Bone marrow (tissue), 2 donors: ENCODE data around the gene DNASE1L1.
A peak's percentile ranks its signal among the peaks of the same experiment; 100 is the strongest.

Experiments
- DNase-seq, 2 donors: peaks; one replicate each; lab custom pipeline; 2025; lab: John Stamatoyannopoulos, UW

The DNASE1L1 gene

DNA sequence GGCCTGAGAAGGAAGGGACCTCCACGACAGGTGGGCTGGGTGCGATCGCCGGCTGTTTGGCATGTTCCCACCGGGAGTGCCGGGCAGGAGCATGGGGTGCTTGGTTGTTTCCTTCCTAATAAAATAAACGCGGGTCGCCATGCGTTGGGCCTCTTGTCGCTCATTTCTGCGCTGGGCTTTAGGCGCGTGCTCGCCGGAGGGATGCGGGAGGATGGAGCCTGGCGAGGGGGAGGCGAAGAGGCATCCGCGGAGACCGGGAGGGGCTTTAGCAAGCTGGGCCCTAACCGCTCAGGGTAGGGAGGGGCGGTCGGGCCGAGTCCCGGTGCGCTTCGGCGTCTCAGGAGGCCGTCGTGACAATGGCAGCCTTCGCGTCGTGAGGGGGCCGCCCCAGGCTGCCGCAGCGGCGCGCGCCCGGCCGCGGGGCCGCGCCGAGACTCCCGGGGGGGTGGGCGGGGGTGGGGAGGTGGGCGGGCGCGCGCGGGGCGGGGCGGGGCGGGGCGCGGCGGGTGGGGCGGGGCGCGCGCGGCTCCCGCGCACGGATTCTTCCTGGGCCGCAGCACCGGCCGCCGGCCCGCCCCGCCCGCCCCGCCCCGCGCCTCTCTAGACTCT is 27.4 kb upstream of the DNASE1L1 start:
- DNase-seq: peak in 1 of 2 donors; percentile 13

DNA sequence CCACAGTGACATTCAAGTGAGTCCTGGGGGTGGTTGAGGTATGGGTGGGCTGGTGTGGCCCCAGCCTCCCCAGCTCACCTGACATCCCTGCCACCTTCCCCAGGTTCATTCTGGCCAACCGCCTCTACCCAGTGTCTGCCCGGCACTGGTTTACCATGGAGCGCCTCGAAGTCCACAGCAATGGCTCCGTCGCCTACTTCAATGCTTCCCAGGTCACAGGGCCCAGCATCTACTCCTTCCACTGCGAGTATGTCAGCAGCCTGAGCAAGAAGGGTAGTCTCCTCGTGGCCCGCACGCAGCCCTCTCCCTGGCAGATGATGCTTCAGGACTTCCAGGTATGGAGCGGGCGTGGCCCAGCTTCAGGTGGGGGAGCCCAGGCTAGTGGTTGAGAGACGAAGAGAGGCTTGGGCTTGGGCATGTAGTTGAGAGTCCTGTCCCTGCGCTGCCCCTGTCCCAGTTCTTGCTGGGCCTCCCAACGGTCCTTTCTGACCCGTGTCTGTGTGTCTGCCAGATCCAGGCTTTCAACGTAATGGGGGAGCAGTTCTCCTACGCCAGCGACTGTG is 26.2 kb upstream of the DNASE1L1 start:
- DNase-seq: no peak

DNA sequence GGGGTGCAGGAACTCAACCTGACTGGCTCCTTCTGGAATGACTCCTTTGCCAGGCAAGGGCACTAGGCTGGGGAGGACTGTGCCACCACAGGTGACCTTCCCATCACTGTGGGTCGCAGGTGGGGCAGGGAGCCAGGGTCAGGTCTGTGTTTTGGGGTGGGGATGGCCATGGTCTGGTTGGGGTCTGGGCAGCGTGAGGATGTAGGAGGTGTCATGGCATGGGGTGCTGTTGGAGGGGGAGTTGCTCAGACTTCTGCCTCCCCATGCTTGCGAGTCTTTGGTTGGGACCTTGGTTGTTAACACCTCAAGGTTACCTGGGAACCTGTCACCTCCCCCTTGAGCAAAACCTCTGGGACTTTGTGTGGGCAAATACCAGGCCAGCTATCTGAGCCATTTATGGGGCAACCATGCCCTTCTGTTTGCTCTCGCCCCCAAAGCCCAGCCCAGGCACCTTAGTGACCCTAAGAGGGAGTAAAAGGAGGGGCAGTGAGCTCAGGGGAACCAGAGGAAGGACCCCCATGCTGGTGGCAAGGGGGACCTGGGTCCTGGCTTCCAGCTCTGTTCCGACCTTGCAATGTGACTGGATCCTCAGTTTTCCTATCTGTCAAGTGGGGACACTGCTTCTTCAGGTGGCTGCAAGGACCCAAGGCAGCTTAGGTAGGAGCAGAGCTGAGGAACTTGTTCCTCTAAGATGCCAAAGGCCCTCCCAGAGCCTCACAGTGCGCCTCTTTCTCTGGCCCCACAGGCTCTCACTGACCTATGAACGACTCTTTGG is 25.5 kb upstream of the DNASE1L1 start:
- no peak for DNase-seq

DNA sequence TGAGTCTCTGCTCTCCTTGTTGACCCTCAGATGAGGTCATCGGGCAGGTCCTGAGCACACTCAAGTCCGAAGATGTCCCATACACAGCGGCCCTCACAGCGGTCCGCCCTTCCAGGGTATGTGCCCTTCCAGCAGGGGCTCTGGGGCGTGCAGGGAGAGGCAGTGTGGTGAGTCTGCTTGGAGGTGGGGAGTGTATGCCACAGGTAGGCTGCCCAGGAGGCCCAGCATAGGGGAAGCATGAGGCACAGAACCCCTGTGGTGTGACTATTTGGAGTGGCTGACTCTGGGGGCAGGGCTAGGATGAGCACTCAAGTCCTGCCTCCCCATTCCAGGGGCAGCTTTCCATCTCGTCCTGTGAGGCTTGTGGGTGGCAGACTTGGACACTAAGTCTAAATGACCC is 24.6 kb upstream of the DNASE1L1 start:
- no peak for DNase-seq

DNA sequence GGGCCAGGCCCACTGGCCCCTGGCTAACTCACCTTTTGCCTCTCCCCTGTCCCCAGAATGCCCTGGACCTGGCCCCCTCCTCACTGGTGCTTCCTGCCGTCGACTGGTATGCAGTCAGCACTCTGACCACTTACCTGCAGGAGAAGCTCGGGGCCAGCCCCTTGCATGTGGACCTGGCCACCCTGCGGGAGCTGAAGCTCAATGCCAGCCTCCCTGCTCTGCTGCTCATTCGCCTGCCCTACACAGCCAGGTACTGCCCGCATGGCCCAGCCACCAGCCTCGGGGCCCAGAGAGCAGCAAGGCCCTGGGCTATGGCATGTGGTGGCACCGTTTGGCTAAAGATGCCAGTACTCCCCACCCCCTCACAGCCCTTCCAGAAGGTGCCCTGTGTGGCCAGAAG is 23.2 kb upstream of the DNASE1L1 start:
- DNase-seq: no peak

DNA sequence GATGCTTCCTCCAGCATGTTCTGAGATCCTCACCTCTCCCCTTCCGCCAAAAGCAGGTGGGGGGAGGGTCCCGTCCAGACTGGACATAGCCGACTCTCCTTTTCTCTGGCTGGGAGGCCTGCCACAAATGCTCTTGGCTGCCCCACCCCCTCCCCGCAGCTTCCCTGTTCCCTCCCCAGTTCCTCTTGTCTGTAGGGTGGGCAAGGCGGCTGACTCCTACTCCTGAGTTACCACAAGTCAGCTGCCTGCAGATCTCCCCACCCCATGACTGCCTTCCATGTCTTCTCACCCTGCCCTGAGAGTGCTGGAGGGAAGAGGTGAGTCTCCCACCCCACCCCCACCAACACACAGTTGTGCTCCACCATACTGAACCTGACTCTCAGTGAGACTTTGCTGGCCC is 22.3 kb upstream of the DNASE1L1 start:
- peak; percentile 20 to 26 for DNase-seq

DNA sequence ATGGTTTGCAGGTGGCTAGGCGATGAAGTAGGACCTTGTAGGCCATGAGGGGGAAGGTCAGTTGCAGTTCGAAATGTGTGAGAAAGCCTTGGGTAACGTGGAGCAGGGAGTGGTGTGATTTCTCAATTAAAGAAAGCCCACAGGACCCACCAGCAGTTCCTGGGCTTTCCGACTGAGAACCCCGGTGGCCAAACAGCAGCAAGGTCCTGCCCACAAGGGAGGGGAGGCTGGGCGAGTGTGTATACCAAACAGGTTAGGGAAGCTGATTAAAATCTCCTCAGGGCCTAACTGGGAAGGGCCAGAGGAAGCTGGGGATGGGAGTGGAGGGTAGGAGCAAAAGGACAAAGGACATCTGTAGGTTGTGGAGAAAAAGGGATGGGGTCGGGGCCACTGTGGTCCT is 21.9 kb upstream of the DNASE1L1 start:
- peak in 1 of 2 donors; percentile 20 for DNase-seq

DNA sequence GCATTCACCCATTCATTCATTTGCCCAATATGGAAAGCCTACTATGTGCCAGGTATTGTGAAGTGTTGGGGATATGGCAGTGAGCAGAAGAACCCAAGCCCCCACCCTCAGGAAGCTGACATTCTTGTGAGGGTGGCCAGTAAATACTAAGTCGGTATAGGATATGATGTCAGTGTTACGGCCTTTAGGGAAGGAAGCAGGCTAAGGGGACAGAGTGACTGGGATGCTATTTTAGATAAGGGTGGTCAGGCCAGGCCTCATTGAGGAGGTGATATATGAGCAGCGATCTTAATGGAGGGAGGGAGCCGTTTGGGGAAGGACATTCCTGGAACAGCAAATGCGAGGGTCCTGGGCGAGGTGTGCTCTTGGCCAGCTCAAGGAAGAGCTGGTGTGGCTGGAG is 21.4 kb upstream of the DNASE1L1 start:
- DNase-seq: no peak

DNA sequence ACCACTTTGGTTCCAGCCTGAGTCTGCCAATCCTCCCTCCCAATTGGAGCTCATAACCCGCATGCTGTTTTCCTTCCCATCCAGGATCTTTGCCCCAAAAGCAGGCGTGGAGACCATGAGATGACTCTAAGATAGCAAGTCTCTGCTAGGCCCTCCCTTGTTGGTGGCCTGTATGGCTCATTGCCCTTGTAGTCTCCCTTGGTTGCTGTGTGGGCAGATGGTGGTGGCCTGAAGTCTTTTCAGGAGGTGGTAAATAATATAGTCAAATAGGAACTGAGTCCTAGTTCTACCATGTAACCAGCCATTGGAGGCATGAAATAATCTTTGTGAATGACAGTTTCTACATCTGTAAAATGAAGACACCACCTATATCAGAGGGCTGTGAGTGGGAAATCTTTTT is 20.7 kb upstream of the DNASE1L1 start:
- no peak for DNase-seq

DNA sequence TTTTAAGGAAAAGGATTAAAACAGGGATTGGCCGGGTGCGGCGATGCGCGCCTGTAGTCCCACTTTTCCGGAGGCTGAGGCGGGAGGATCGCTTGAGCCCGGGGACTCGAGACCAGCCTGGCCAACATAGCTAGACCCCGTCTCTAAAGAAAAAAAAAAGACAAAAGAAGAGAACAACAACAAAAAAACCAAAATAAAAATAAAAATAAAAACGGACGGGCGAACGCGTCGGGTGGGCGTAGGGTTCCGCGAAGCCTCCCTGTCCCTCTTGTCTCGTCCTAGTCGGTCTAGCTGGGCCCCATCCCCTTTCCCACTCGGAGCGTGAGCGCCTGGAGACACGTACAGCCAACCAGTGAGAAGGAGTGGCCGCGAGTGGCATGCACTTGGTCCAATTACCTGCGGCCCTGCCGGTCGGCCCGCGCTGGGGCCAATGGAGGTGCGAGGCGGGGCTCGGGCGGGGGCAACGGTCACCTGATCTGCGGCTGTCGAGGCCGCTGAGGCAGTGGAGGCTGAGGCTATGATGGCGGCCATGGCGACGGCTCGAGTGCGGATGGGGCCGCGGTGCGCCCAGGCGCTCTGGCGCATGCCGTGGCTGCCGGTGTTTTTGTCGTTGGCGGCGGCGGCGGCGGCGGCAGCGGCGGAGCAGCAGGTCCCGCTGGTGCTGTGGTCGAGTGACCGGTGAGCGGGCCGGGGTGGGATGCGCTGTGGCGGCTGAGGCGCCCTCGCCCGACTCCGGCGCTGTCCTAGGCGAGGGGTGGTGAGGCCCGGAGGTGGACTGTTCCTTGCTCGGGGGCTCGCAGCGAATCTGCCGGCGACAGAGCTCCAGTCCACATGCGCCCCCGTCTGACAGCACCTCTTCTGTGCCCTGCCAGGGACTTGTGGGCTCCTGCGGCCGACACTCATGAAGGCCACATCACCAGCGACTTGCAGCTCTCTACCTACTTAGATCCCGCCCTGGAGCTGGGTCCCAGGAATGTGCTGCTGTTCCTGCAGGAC is 19.4 kb upstream of the DNASE1L1 start, which contains the start of gene ATP6AP1:
TSS of gene ATP6AP1 (plus strand) at position 502 of the 996 bp plus-strand sequence. CDS start at position 518, 16 bp downstream.
- peak; percentile 39 to 75 for DNase-seq

DNA sequence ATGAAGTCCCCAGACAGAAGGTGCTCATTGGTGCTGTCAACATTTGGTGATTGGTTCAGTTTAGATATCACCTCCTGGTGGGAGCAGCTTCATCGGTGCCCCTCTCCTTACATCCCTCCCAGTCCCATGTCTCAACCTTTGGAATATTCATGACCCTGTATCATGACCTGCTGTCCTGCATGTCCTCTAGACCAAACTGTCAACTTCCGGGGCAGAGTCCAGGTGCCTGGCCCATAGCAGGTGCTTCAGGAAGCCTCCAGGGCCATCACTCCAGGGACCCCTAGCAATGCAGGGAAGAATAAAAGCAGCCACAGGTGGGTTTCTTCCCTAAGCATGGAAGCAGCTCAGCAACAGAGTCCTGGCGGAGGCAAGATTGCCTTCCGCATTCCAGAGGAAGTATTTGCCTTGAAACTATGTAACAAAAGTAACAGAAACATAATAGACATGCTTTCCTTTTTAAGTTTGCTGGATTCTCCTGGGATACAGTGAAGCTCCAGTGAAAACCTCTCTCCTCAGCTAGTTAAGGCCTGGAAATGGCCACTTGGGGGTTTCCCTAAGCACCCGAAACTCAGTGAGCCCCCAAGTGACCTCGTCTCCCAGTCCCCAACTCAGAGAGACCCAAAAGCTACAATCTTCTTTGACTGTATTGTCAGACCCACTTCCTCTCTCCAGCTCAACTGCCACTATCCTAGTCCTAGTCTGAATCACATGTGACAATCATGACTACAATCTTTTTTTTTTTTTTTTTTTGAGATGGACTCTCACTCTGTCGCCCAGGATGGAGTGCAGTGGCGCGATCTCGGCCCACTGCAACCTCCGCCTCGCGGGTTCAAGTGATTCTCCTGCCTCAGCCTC is 18.1 kb upstream of the DNASE1L1 start:
- no peak for DNase-seq

DNA sequence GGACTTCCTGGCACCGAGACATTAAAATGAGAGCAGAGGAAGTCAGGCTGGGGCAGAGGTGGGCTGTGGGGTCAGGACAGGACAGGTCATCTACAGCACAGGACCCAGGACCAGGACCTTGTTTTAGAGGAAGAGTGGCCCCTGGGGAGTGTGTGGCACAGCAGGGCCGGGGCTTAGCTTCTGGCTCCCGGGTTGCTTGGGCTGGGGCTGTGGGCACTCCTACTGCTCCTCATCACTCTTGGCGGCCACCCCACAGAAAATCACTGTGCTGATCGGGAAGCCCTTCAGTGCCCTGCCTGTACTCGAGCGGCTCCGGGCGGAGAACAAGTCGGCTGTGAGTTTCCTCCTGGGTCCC is 11.3 kb upstream of the DNASE1L1 start:
- no peak for DNase-seq

DNA sequence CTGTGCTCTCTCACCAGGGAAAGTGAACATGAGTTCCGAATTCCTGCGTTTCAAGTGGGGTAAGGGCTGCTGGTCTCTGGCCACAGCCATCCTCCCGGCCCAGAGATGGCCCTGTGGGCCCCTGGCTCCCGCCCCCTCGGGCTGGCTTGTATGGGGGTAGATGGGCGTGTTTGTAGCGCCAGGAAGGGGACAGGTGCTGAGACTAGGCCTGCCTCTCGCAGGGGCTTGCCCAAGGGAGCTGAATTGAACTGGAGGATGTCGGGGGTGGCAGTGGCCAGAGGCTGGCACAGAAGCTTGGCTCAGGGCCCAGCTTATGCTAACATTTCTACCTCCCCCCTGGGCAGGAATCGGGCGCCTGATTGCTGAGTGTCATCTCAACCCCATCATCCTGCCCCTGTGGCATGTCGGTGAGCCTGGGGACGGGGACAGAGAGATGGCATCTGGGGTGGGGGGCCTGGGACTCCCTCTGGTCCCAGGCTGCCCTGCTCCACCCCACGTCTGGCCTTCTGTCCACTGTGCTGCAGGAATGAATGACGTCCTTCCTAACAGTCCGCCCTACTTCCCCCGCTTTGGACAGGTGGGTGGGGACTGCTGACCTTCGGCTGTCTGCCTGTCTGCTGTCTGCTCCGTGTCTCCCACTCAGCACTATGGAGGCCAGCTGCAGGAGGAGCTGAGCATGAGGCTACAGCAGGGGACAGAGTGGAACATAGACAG is 10.8 kb upstream of the DNASE1L1 start:
- no peak for DNase-seq

DNA sequence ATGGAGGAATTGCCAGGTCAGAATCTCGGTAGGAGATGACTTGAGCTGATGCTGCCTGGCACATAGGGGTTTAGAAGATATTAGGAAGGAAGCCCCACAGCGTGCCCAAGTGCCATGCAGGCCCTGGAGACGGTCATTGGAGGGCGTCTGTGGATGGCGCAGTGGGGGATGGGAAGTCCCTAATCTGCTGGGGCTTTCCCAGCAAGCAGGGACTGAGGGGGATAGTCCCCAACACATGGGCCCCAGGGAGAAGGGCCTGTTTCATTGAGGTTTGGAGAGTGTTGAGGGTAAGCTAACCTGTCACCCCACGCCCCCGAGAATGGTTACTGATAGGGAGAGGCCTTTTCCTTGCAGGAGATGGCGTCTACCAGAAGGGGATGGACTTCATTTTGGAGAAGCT is 10.1 kb upstream of the DNASE1L1 start:
- no peak for DNase-seq

DNA sequence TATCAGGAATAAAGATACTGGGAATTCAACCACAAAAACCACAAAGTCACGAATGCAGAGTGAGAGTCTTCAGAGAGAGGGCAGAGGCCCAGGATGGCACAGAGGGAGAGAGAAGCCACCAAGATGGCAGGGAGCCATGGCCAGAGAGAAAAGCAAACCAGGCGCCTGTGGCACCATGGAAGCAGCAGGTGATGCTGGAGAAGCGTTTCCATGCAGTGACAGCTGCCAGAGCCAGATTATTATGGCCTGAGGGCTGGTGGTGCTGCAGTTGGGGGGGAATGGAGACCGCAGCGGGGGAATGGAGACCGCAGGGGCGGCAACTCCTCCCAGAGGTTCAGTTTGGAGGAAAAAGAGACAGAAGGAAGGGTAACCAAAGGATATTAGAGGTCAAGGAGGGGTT is 8.1 kb upstream of the DNASE1L1 start:
- DNase-seq: no peak

DNA sequence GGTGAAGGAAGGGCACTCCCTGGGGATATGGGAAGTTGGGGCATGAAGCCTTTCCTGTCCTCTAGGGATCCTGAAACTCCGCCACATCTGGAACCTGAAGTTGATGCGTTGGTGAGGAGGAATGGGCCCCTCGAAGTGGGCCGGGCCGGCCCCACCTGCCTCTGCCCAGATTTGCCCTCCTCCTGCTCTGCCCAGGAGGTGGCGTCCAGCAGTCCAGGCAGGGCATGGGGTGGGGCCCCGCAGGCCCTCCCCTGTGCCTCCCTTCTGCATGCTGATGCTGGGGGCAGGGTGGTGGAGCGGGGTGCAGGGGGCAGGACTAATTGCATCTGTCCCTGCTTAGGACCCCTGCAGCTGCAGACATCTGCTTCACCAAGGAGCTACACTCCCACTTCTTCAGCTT is 4.1 kb upstream of the DNASE1L1 start:
- no peak for DNase-seq

DNA sequence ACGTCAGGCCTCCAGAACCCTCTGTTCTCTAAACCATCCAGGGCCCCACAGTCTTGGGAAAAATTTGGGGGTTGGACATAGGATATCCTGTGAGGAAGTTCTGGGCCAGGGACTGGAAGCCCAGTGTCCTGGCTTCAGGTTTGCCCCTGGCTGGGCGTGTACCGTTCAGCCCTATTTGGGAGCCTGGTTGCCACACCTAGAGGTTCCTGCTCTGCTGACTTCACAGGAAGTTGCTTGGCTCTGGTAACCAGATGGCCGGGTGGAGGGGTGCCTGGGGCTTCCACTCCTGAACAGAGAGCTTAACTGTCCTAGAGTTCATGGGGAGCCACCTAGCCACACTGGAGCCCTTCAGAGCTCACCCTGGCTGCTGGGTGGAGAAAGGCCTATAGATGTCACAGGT is 3.4 kb upstream of the DNASE1L1 start:
- DNase-seq: peak in 1 of 2 donors; percentile 23

DNA sequence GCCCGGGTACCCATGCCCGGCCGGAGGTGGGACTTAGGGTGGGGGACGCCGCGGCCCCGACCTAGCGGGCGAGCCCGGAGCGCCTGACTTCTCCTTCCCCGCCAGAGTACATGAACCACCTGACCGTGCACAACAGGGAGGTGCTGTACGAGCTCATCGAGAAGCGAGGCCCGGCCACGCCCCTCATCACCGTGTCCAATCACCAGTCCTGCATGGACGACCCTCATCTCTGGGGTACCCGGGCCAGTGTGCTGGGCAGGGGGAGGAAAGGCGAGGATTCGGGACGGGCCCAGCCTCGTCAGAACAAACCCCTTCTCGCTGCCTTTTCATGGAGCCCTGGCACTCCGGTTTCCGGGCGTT is 2.9 kb upstream of the DNASE1L1 start:
- no peak for DNase-seq

DNA sequence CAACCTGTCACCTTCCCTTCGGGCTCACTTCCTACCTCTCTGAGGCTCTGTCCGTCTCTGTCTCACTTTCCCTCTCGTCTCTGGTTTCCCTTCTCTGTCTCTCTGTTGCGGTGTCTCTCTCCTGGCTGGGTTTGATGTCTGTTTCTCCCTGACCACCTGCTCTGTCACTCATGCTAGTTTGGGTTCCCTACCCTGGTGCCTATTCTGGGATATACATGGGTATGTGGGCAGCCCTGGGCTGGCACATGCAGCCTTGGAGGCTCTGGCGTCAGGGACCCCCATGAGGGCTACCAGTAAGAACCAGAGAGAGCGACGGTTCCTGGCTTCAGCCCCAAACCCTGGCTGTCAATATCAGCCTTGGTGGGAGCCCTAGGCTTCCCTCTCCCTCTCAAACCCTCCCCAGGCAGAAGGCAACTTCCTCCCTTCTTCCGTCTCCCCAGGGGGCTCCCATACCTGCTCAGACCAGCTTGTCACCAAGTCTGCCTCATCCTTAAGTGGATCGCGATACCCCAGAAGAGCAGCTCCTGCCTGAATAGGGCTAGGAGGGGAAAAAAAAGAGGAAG is 314 bp downstream of the DNASE1L1 start:
- no peak for DNase-seq

DNA sequence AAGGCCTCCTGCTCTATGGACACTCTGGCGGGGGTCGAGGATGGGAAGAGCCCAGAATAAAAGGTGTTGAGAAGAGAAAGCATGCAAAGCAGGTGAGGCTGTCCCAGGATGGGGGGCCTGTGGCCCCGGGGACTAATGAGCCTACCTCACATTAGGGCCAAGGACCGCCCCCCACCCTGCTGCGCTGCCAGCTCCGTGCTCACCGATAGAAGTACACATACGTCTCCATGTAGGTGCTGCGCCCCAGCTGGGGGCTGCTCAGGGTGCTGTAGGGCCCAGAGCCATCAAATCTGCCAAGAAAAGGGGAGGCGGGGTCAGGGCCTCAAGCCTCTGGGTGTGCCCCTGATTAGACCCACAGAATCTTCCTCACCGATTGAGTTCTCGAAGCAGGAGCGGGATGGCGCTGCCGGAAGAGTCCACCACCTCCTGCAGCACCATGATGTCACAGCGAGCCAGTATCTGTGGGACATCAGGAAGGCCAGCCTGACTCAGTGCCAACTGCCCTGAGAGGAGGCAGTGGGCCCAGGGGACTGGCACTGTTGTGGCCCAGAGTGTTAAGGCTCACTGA is 4.3 kb downstream of the DNASE1L1 start:
- DNase-seq: no peak
